A549 treated with Mapracorat at 1 μM for 4 hours (cell line): Measurements from ENCODE around the gene TRIM48. TPM values are rescaled to one million over a fixed set of nuclear protein-coding genes. Genes with fewer than 3 reads are reported as not detected.

ENCODE experiments used
- total RNA-seq: library from RNA; stranded (reverse); fragments of 200-300 nt; extraction: Qiagen RNA extraction; gene quantifications from 5 replicates; pipeline ENCODE4 v1.2.3, GENCODE V29; 2022

Gene TRIM48
- total RNA-seq: not detected in 5 replicates

GRCh38 chr11:55261855-55262254 is at the start of gene TRIM48:
Gene TRIM48 (plus strand): TSS chr11:55262155. CDS start chr11:55262268, 113 bp downstream.

Other genes with a start within 250 kb of the TRIM48 start
- gene OR4A16, start 81.0 kb downstream of the TRIM48 start, total RNA-seq: not detected in 5 replicates
- not detected in 5 replicates for gene OR4A15, start 105.8 kb downstream of the TRIM48 start, total RNA-seq